ENCODE results near the gene HIPK4.

DNA sequence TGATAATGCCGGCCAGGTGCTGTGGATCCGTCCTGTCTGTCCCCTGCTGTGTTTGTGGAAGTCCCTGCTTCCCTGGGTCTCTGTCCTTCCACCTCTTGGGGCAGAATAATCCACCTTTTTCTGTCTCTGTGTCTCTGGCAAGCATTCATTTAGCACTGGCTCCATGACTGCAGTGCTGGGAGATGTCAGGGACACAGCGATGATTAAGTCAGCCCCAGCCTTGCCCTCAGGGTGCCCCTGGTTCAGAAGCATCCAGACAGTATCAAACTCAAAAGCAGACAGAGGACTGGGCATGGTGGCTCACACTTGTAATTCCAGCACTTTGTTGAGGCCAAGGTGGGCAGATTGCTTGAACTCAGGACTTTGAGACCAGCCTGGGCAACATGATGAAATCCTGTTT, 1.5 kb downstream of the HIPK4 start:
- TF ChIP-seq JUN (IDR thresholded peaks at IDR 0.05), result no peak
- TF ChIP-seq RAD21 (conservative IDR thresholded peaks at IDR 0.05 in 1 of 2, IDR thresholded peaks at IDR 0.05 in 1 of 2), result peak in 1 of 2 experiments; percentile 6; a peak in 1 of 5 replicates
